Epithelial cell of proximal tubule (primary cell): ENCODE data around the gene GALNT14. TPM values are rescaled to one million over a fixed set of nuclear protein-coding genes. Genes with fewer than 3 reads are reported as not detected.

Experiments
- DNase-seq: peaks from one replicate; pipeline ENCODE4 v3.0.0-alpha.2; 2011; ENCODE audit warnings: low read depth
- H3K4me3 ChIP-seq: 2 replicates; pipeline ENCODE4 v1.5.1; 2011; ENCODE audit warnings: low read depth, mild to moderate bottlenecking, low read length
- CTCF ChIP-seq: conservative IDR thresholded peaks from 2 replicates; pipeline ENCODE4 v1.5.1; 2012; ENCODE audit warnings: low read depth, mild to moderate bottlenecking, low read length
- total RNA-seq: library from RNA; depleted of rRNA; stranded (reverse); fragments of >200 nt; gene quantifications from 2 replicates; pipeline ENCODE4 v1.2.3, GENCODE V29; 2015

The GALNT14 gene
- total RNA-seq, 1 donor from 2014 or later, result 80.7 TPM

DNA sequence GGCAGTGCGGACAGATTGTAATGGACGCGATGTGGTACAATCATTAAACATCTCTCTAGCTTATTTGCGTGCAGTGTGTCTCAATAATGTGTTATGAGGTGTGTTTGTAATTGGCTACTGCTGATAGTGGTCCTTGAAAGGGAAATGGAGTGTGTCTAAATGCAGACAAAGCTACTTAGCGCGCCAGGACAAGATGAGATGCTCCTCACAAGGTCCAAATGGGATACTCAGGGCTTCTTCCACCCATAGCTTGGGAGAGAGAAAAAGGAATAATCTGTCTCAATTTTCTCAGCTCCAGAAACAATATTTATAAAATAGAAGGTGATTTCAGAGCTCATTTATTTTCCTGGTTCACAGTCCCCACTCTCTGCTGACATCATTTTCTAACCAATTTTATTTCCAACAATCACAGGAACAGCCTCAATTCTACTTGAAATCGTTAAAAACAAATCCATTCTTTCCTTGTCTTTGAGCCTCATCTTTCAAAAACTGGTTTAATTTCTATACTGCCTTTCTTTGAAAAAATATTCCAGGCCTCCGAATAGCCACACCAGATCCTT lies 28.5 kb downstream of the GALNT14 start:
- TF ChIP-seq CTCF, result no peak
- no peak overlapping the region for H3K4me3 ChIP-seq
- no peak for DNase-seq

- no peak overlapping the region for H3K4me3 ChIP-seq
- no peak for TF ChIP-seq CTCF
- DNase-seq, result no peak
Observed at GRCh38 chr2:31108561-31109286, 29.5 kb downstream of the GALNT14 start.

DNA sequence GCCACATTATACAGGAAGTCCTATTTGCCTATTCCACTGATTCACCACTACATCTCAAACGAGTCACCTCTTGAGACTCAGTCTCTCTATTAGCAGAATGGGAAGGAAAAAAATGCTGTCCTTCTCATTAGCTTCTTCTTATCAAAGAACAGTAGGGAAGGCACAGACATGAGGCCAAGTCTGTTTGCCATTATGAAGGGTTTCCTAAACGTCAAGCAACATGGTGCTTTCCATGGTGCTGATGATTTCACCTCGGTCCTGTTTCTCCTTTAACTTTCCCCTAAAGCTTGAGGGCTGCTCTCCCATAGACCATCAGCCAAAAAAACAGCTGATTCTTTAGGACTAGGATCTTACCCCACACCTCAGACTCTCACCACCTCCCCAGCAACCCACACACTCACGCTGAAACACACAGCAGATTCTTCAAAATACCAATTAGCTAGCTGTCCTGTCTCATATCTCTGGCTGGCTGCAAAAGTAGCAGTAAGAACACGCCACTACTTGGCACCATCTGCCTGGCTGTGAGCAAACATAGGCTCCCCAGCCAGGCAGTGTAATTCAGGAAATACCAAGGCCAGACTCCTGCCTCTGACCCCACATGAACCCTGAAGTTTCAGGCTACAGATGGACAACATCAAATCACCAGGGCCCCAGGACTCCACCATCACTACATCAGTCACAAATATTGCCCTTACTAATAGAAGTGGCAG lies 30.5 kb downstream of the GALNT14 start:
- H3K4me3 ChIP-seq, result no peak overlapping the region
- no peak for TF ChIP-seq CTCF
- no peak for DNase-seq

DNA sequence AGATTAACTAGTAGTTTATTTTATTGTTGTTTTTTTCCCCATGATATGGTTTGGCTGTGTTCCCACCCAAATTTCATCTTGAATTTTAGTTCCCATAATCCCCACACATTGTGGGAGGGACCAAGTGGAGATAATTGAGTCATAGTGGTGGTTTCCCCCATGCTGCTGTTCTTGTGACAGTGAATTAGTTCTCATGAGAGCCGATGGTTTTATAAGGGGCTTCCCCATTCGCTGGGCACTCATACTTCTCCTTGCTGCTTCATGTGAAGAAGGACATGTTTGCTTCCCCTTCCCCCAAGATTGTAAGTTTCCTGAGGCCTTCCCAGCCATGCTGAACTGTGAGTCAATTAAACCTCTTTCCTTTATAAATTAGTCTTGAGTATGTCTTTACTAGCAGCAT lies 36.5 kb downstream of the GALNT14 start:
- no peak overlapping the region for H3K4me3 ChIP-seq
- no peak for TF ChIP-seq CTCF
- DNase-seq, result no peak

DNA sequence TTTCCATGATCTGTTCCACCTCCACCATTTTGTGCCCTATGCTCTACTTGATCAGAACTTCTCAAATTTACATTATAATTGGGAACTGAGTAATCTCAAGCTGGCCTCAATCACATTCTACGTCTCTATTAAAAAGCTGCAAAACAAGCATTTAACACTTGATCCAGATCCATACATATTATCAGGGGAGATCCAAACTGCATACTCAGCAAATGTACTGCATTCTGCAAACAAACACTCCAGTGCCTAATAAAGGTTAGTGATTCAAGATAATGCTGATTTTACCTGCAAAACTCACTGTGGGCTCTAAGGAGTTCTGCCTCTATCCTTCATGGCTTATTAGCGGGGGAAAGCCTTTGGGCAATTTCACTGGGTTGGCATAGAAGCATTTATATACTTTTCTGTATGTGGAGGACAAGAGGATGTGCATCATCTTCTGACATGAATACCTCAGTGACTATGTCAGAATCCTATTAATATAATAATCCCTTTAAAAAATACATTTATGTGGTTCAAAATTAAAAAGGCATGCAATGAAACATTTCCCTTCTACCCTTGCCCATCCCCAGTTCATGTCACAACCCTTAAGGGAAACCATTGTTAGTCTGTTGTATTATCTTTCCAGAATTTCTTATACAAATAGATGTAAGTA lies 40.2 kb downstream of the GALNT14 start:
- no peak overlapping the region for H3K4me3 ChIP-seq
- DNase-seq, result no peak
- TF ChIP-seq CTCF, result no peak

- DNase-seq, result no peak
- H3K4me3 ChIP-seq, result no peak overlapping the region
- TF ChIP-seq CTCF, result no peak
Observed at GRCh38 chr2:31090188-31090587, 48.1 kb downstream of the GALNT14 start.
